BLaER1 treated with 17β-estradiol and CSF1 and Interleukin-3, amounts not matched to agents 10 nM and 100 nM (cell line): ENCODE measurements around the gene TM7SF3.

Source experiments
- H3K27ac ChIP-seq, 11 experiments: shearing (Covaris generic); formaldehyde crosslinking; 2 replicates each; pipeline ENCODE4 v1.8.1; 2022
- H3K27me3 ChIP-seq, 11 experiments: shearing (Covaris generic); formaldehyde crosslinking; 2 replicates each; pipeline ENCODE4 v1.8.1; 2022
- H3K36me3 ChIP-seq, 11 experiments: shearing (Covaris generic); formaldehyde crosslinking; 2 replicates each; pipeline ENCODE4 v1.8.1; 2022
- H3K4me1 ChIP-seq, 10 experiments: shearing (Covaris generic); formaldehyde crosslinking; 2 replicates each; pipeline ENCODE4 v1.8.1; 2022
- H3K4me2 ChIP-seq, 11 experiments: shearing (Covaris generic); formaldehyde crosslinking; 2 replicates each; pipeline ENCODE4 v1.8.1; 2022
- H3K4me3 ChIP-seq, 10 experiments: shearing (Covaris generic); formaldehyde crosslinking; 2 replicates each; pipeline ENCODE4 v1.8.1; 2022
- H3K9ac ChIP-seq, 11 experiments: shearing (Covaris generic); formaldehyde crosslinking; 2 replicates each; pipeline ENCODE4 v1.8.1; 2022
- H3K9me3 ChIP-seq, 11 experiments: shearing (Covaris generic); formaldehyde crosslinking; replicated peaks in 1 of 11; 2 replicates each; pipeline ENCODE4 v1.8.1; 2022
- H4K20me1 ChIP-seq, 11 experiments: shearing (Covaris generic); formaldehyde crosslinking; 2 replicates each; pipeline ENCODE4 v1.8.1; 2022
- Cebpa-rat ChIP-seq, 11 experiments: shearing (Covaris generic); IDR thresholded peaks; 2 replicates each; pipeline ENCODE4 v1.8.1; 2022

The TM7SF3 gene, protein sequence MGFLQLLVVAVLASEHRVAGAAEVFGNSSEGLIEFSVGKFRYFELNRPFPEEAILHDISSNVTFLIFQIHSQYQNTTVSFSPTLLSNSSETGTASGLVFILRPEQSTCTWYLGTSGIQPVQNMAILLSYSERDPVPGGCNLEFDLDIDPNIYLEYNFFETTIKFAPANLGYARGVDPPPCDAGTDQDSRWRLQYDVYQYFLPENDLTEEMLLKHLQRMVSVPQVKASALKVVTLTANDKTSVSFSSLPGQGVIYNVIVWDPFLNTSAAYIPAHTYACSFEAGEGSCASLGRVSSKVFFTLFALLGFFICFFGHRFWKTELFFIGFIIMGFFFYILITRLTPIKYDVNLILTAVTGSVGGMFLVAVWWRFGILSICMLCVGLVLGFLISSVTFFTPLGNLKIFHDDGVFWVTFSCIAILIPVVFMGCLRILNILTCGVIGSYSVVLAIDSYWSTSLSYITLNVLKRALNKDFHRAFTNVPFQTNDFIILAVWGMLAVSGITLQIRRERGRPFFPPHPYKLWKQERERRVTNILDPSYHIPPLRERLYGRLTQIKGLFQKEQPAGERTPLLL

DNA sequence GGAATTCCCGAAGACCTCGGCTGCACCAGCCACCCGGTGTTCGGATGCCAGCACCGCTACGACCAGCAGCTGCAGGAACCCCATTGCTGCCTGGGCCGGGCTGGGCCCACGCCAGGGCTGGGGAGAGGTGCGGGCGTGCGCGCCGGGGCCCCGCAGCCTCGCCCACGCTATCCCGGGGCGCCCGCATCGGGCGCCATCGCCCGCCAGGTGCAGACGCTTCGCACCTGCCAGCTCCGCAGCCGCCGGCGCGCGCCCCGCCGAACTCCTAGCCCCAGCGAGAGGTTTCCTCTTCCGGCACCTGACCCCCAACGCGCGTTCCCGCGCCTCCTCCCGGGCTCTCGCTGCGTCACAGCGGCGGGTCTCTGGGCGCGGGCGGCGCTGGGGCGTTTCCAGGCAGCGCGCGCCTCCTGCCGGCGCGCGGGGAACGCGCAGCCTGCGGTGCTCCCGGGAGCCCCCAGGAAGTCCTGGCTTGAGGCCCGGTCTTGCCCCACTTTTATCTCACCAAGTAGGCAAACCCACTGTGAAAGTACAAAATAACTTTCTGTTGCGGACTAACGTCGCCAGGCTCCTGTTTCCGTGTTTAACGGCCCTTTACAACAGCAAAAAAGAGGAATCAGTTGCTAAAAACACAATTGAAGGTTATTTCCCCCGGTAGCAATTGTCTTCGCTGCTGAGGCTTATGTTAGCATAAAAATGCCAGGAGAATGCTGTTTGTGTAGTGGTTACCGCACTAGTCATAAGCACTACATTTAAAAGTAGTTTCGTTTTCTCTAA lies at the start of gene TM7SF3:
TSS of gene TM7SF3 (minus strand) at position 300 of the 774 bp plus-strand sequence. CDS start at position 84, 216 bp downstream.
- H3K4me3 ChIP-seq = peak within 1 kb of the TSS; percentile 76 to 97 (median 90)
- peak within 1 kb of the TSS; percentile 75 to 85 (median 82) for H3K9ac ChIP-seq
- peak within 1 kb of the TSS; percentile 81 to 91 (median 86) for H3K27ac ChIP-seq
- H3K27me3 ChIP-seq = no peaks in the 10 kb centered on the region
- peaks cover 0 to 10% (median 0%) of the 10 kb centered on the region in 11 experiments; a peak in 2 of 22 replicates for H3K36me3 ChIP-seq
- H4K20me1 ChIP-seq = peaks cover 0 to 20% (median 0%) of the 10 kb centered on the region in 11 experiments; a peak in 2 of 22 replicates
- peaks cover 41 to 61% (median 54%) of the 10 kb centered on the region in 10 experiments for H3K4me1 ChIP-seq
- H3K9me3 ChIP-seq = no peaks in the 10 kb centered on the region
- TF ChIP-seq Cebpa-rat (IDR thresholded peaks at IDR 0.05) = 0 out of 22 replicates have a peak, but pooled peaks of 1 of the 11 experiments have one; percentile 7
- H3K4me2 ChIP-seq = peak within 1 kb of the TSS; percentile 81 to 93 (median 87)

DNA sequence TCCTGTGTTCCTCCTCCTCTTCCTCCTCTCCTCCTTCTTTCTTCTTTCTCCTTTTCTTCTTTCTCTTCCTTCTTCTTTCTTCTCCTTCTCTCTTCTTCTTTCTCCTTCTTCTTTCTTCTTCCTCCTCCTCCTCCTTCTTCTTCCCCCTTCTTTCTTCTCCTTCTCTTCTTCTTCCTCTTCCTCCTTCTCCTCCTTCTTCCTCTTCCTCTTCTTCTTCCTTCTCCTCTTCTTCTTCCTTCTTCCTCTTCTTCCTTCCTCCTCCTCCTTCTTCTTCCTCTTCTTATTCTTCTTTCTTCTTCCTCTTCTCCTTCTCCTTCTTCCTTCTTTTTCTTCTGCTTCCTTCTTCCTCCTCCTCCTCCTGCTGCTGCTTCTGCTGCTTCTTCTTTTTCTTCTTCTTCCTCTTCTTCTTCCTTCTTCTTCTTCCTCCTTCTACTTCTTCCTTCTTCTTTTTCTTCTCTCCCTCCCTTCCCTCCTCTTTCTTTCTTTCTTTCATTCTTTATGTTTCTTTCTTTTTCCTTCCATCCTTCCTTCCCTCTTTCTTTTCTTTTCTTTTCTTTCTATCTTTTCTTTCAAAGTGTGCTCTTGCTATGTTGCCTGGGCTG lies 49.2 kb upstream of the TM7SF3 start:
- H3K4me3 ChIP-seq = no peak overlapping the region
- TF ChIP-seq Cebpa-rat (IDR thresholded peaks at IDR 0.05) = no peak
- no peak overlapping the region for H3K9ac ChIP-seq
- H3K4me2 ChIP-seq = no peak overlapping the region
- no peaks in the 10 kb centered on the region for H3K27me3 ChIP-seq
- peaks cover 16 to 38% (median 22%) of the 10 kb centered on the region in 11 experiments for H3K9me3 ChIP-seq
- peaks cover 0 to 15% (median 11%) of the 10 kb centered on the region in 11 experiments; a peak in 13 of 22 replicates for H3K36me3 ChIP-seq
- H4K20me1 ChIP-seq = no peaks in the 10 kb centered on the region
- H3K27ac ChIP-seq = no peak overlapping the region
- H3K4me1 ChIP-seq = peaks cover 0 to 11% (median 0%) of the 10 kb centered on the region in 10 experiments; a peak in 4 of 20 replicates

DNA sequence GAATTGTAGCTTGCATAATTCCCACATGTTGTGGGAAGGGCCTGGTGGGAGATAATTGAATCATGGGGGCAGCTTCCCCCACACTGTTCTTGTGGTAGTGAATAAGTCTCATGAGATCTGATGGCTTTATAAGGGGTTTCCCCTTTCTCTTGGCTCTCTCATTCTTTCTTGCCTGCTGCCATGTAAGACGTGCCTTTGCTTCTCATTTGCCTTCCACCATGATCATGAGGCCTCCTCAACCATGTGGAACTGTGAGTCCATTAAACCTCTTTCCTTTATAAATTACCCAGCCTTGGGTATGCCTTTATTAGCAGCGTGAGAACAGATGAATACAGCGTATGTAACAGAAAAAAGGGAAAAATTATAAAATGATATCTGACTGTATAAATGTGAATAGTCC lies 47.1 kb upstream of the TM7SF3 start:
- Histone ChIP-seq H4K20me1 (no peaks in the 10 kb centered on the region), H3K27ac (no peak overlapping the region), H3K9me3 (peaks cover 16 to 38% (median 22%) of the 10 kb centered on the region in 11 experiments), H3K4me3 (no peak overlapping the region), H3K9ac (no peak overlapping the region), H3K27me3 (no peaks in the 10 kb centered on the region), H3K4me1 (peaks cover 0 to 11% (median 0%) of the 10 kb centered on the region in 10 experiments; a peak in 4 of 20 replicates), H3K4me2 (no peak overlapping the region), H3K36me3 (peaks cover 0 to 15% (median 9%) of the 10 kb centered on the region in 11 experiments; a peak in 13 of 22 replicates)
- TF ChIP-seq Cebpa-rat (IDR thresholded peaks at IDR 0.05) = no peak

DNA sequence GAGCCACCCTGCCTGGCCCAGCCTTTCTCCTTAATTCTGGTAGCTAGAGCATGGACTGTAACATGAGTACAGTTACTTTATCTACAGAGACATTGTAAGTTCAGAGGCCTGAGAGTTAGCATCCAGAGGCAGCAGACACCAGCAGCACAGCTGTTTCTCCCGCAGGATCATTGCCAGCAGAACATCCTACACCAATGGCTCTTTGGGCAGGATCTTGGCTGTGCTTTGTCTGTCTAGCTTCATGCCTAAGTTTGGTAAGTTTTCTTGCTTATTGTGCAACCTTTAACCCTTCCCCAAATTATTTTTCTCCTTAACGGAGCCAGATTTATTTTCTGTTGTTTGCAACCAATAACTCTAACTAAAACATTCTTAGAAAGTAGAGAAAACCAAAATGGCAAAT lies 46.6 kb upstream of the TM7SF3 start:
- Histone ChIP-seq H3K9me3 (peaks cover 16 to 38% (median 22%) of the 10 kb centered on the region in 11 experiments), H3K36me3 (peaks cover 0 to 15% (median 9%) of the 10 kb centered on the region in 11 experiments; a peak in 13 of 22 replicates), H4K20me1 (no peaks in the 10 kb centered on the region), H3K9ac (no peak overlapping the region), H3K27me3 (no peaks in the 10 kb centered on the region), H3K27ac (no peak overlapping the region), H3K4me3 (no peak overlapping the region), H3K4me1 (peaks cover 0 to 11% (median 0%) of the 10 kb centered on the region in 10 experiments; a peak in 4 of 20 replicates), H3K4me2 (no peak overlapping the region)
- no peak for TF ChIP-seq Cebpa-rat (IDR thresholded peaks at IDR 0.05)

DNA sequence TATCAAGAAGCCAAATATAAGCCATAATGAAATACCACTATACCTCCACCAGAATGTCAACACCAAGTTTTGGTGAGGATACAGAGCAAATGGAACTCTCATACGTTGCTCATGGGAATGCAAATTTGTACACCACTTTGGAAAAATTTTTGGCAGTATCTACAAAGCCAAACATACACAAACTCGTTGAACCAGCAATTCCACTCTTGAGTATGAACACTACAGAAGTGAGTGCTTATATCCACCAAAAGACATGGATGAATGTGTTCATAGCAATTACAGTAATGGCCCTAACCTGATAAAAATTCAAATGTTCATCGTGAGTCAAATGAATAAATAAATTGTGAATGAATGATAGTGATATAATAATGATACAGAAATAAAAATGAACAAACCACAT lies 43.4 kb upstream of the TM7SF3 start:
- no peaks in the 10 kb centered on the region for H3K27me3 ChIP-seq
- H3K9me3 ChIP-seq = peaks cover 16 to 25% (median 20%) of the 10 kb centered on the region in 11 experiments
- H3K36me3 ChIP-seq = peaks cover 0 to 15% (median 9%) of the 10 kb centered on the region in 11 experiments; a peak in 13 of 22 replicates
- H3K27ac ChIP-seq = no peak overlapping the region
- H3K9ac ChIP-seq = no peak overlapping the region
- H4K20me1 ChIP-seq = no peaks in the 10 kb centered on the region
- TF ChIP-seq Cebpa-rat (IDR thresholded peaks at IDR 0.05) = no peak
- H3K4me3 ChIP-seq = no peak overlapping the region
- no peaks in the 10 kb centered on the region for H3K4me1 ChIP-seq
- H3K4me2 ChIP-seq = no peak overlapping the region

DNA sequence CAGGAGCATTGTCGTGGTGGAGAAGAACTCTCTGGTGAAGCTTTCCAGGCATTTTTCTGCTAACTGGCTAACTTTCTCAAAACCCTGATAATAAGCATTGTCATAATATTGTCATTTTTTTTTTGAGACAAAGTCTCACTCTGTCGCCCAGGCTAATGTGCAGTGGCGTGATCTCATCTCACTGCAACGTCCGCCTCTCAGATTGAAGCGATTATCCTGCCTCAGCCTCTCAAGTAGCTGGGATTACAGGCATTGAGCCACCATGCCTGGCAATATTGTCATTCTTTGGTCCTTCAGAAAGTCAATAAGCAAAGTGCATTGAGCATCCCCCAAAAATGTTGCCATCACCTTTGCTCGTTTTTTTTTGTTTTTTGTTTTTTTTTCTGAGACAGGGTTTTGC lies 41.8 kb upstream of the TM7SF3 start:
- H3K27ac ChIP-seq = no peak overlapping the region
- H3K9me3 ChIP-seq = peaks cover 6 to 14% (median 10%) of the 10 kb centered on the region in 11 experiments
- no peaks in the 10 kb centered on the region for H4K20me1 ChIP-seq
- H3K9ac ChIP-seq = no peak overlapping the region
- H3K27me3 ChIP-seq = no peaks in the 10 kb centered on the region
- no peaks in the 10 kb centered on the region for H3K4me1 ChIP-seq
- H3K4me3 ChIP-seq = no peak overlapping the region
- no peak overlapping the region for H3K4me2 ChIP-seq
- H3K36me3 ChIP-seq = peaks cover 0 to 9% (median 6%) of the 10 kb centered on the region in 11 experiments; a peak in 10 of 22 replicates
- TF ChIP-seq Cebpa-rat (IDR thresholded peaks at IDR 0.05) = no peak

DNA sequence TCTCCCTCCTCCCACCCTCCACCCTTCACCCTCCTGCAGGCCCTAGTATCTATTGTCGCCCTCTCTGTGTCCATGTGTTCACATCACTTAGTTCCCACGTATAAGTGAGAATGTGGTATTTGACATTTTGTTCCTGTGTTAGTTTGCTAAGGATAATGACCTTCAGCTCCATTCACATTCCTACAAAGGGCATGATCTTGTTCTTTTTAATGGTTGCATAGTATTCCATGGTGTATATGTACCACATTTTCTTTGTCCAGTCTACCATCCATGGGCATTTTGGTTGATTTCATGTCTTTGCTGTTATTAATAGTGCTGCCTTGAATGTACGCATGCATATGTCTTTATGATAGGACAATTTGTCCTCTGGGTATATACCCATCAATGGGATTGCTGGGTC lies 38.6 kb upstream of the TM7SF3 start:
- no peak overlapping the region for H3K27ac ChIP-seq
- H4K20me1 ChIP-seq = no peaks in the 10 kb centered on the region
- H3K36me3 ChIP-seq = no peaks in the 10 kb centered on the region
- no peak overlapping the region for H3K4me2 ChIP-seq
- H3K9me3 ChIP-seq = no peaks in the 10 kb centered on the region
- H3K4me1 ChIP-seq = no peaks in the 10 kb centered on the region
- no peak for TF ChIP-seq Cebpa-rat (IDR thresholded peaks at IDR 0.05)
- no peaks in the 10 kb centered on the region for H3K27me3 ChIP-seq
- H3K9ac ChIP-seq = no peak overlapping the region
- no peak overlapping the region for H3K4me3 ChIP-seq

DNA sequence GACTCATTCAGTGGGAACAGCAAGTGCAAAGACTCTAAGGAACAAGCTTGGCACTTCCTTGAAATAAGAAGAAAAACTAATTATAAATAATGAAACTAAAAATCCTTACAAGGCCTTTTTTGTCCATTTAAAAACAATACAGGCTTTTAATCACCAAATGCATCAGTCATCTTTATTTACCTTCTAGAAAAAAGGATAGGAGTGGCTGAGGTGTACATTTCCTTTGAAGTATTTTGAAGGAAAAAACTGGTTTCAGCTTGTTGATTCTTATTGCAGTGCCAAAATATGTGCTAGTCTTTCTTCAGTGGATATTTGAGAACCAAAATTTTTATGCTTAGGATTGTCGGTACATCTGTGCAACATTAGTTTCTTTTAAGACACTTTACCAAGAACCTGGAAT lies 38.0 kb upstream of the TM7SF3 start:
- no peak overlapping the region for H3K9ac ChIP-seq
- no peak overlapping the region for H3K4me2 ChIP-seq
- H4K20me1 ChIP-seq = no peaks in the 10 kb centered on the region
- no peaks in the 10 kb centered on the region for H3K4me1 ChIP-seq
- H3K27me3 ChIP-seq = no peaks in the 10 kb centered on the region
- no peak overlapping the region for H3K4me3 ChIP-seq
- no peaks in the 10 kb centered on the region for H3K36me3 ChIP-seq
- no peaks in the 10 kb centered on the region for H3K9me3 ChIP-seq
- TF ChIP-seq Cebpa-rat (IDR thresholded peaks at IDR 0.05) = no peak
- H3K27ac ChIP-seq = no peak overlapping the region
